ENCODE data around the gene GTPBP10.

The GTPBP10 gene

GRCh38 chr7:90383861-90384260 lies 37.3 kb downstream of the GTPBP10 start:
- Histone ChIP-seq H3K27me3 (no peaks in the 10 kb centered on the region), H3K9me3 (no peaks in the 10 kb centered on the region), H3K36me3 (peaks cover 72% of the 10 kb centered on the region), H3K4me1 (ENCODE audit: control insufficient read depth in 1 of 2, insufficient read depth in 1 of 2, low read depth in 1 of 2, low read length in 1 of 2) (no peaks in the 10 kb centered on the region), H3K27ac (no peak overlapping the region), H3K4me3 (ENCODE audit: low read depth in 1 of 2, low read length in 1 of 2) (no peak overlapping the region)
- no peak for TF ChIP-seq CTCF (IDR thresholded peaks at IDR 0.05)

- H3K36me3 ChIP-seq: peaks cover 67% of the 10 kb centered on the region
- no peaks in the 10 kb centered on the region for H3K9me3 ChIP-seq
- no peaks in the 10 kb centered on the region for H3K27me3 ChIP-seq
- H3K27ac ChIP-seq: no peak overlapping the region
- no peak overlapping the region for H3K4me3 ChIP-seq (ENCODE audit: low read depth in 1 of 2, low read length in 1 of 2)
- H3K4me1 ChIP-seq (ENCODE audit: control insufficient read depth in 1 of 2, insufficient read depth in 1 of 2, low read depth in 1 of 2, low read length in 1 of 2): no peaks in the 10 kb centered on the region
- no peak for TF ChIP-seq CTCF (IDR thresholded peaks at IDR 0.05)
Measured at GRCh38 chr7:90384433-90384832, 37.9 kb downstream of the GTPBP10 start.

GRCh38 chr7:90387470-90388240 lies 41.1 kb downstream of the GTPBP10 start:
- Histone ChIP-seq H3K4me3 (ENCODE audit: low read depth in 1 of 2, low read length in 1 of 2) (no peak overlapping the region), H3K9me3 (no peaks in the 10 kb centered on the region), H3K27me3 (no peaks in the 10 kb centered on the region), H3K4me1 (ENCODE audit: control insufficient read depth in 1 of 2, insufficient read depth in 1 of 2, low read depth in 1 of 2, low read length in 1 of 2) (peaks cover 0 to 7% of the 10 kb centered on the region in 2 experiments), H3K36me3 (peaks cover 39% of the 10 kb centered on the region), H3K27ac (no peak overlapping the region)
- no peak for TF ChIP-seq CTCF (IDR thresholded peaks at IDR 0.05)

DNA sequence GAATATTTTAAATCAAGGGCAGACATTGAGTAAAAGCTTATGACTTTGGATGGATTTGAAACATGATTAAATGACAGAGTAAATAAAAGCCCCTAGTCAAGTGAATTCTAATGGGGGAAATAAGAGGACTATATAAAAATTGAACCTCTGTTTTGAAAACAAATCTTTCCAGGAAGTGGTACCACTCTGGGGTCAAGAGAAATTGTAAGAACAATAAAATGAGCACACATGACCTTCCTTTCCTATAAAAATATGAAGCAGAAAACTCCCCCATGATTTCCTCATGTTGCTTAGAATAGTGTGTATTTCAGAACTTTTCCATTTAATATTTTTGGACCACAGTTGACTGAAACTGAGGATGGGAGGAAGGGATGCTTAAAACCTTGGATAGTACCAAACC lies 44.4 kb downstream of the GTPBP10 start:
- H3K27me3 ChIP-seq: no peaks in the 10 kb centered on the region
- no peak for TF ChIP-seq CTCF (IDR thresholded peaks at IDR 0.05)
- no peak overlapping the region for H3K4me3 ChIP-seq (ENCODE audit: low read depth in 1 of 2, low read length in 1 of 2)
- H3K27ac ChIP-seq: no peak overlapping the region
- H3K9me3 ChIP-seq: no peaks in the 10 kb centered on the region
- peaks cover 0 to 7% of the 10 kb centered on the region in 2 experiments for H3K4me1 ChIP-seq (ENCODE audit: control insufficient read depth in 1 of 2, insufficient read depth in 1 of 2, low read depth in 1 of 2, low read length in 1 of 2)
- H3K36me3 ChIP-seq: peaks cover 7% of the 10 kb centered on the region

GRCh38 chr7:90391488-90391887 lies 45.0 kb downstream of the GTPBP10 start:
- H3K27me3 ChIP-seq: no peaks in the 10 kb centered on the region
- peaks cover 4% of the 10 kb centered on the region for H3K36me3 ChIP-seq
- H3K9me3 ChIP-seq: no peaks in the 10 kb centered on the region
- TF ChIP-seq CTCF (IDR thresholded peaks at IDR 0.05): no peak
- H3K4me1 ChIP-seq (ENCODE audit: control insufficient read depth in 1 of 2, insufficient read depth in 1 of 2, low read depth in 1 of 2, low read length in 1 of 2): peaks cover 0 to 7% of the 10 kb centered on the region in 2 experiments
- H3K27ac ChIP-seq: no peak overlapping the region
- H3K4me3 ChIP-seq (ENCODE audit: low read depth in 1 of 2, low read length in 1 of 2): no peak overlapping the region
